Measurements from ENCODE around the gene SULT6B1.

Gene SULT6B1

DNA sequence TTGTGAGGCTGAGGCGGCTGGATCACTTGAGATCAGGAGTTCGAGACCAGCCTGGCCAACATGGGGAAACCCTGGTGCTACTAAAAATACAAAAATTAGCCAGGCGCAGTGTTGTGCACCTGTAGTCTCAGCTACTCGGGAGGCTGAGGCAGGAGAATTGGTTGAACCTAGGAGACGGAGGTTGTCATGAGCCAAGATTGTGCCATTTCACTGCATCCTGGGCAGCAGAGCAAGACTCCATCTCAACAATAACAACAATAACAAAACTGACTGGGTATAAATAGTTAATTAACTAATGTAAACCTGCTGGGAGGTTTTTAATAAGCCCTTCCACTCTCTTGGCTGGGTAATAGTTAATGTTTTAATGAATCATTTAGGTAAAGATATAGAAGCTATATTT lies 7.8 kb downstream of the SULT6B1 start:
- Histone ChIP-seq H3K36me3 (ENCODE audit: control insufficient read depth, insufficient read depth, low read length) (no peaks in the 10 kb centered on the region), H3K4me3 (ENCODE audit: insufficient read depth, low read depth, low read length, poor library complexity, severe bottlenecking) (no peak overlapping the region), H3K4me1 (ENCODE audit: control insufficient read depth, insufficient read depth, low read length, poor library complexity, severe bottlenecking) (no peaks in the 10 kb centered on the region), H3K9me3 (ENCODE audit: control insufficient read depth, low read length) (no peaks in the 10 kb centered on the region), H3K27me3 (replicated peaks; ENCODE audit: control insufficient read depth, insufficient read depth, low read length, poor library complexity, severe bottlenecking) (no peaks in the 10 kb centered on the region), H3K27ac (ENCODE audit: insufficient read depth, low read length, poor library complexity, severe bottlenecking) (no peak overlapping the region)
- no peak for DNase-seq

DNA sequence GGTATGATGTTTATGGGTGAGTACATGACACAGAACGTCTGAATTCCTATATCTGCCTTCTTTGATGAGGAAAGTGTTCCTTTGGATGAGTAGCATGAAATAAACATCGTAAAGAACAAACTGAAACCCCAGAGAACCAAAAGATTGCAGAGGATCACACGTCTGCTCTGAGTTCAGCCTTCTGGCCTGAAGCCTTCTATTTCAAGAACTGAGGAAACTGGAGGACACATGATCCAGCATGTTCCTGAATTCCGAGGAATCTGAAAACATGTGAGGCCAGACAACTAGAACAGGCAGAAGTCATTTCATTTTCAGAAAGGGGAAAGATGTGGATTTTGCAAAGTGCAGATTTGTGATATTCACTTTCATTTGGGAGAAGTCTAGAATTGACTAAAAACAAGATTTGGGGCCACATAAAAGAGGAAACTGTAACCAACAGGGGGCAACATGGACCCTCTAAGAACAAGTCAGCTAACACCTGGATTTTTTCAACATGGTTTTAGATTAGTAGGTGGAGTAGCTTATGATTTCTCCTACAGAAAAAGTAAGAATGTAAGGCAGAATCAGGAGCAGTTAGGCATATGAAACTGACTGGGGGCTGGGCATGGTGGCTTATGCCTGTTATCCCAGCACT lies 8.3 kb downstream of the SULT6B1 start:
- no peak for DNase-seq
- no peaks in the 10 kb centered on the region for H3K36me3 ChIP-seq (ENCODE audit: control insufficient read depth, insufficient read depth, low read length)
- H3K27ac ChIP-seq (ENCODE audit: insufficient read depth, low read length, poor library complexity, severe bottlenecking), result no peak overlapping the region
- no peaks in the 10 kb centered on the region for H3K9me3 ChIP-seq (ENCODE audit: control insufficient read depth, low read length)
- H3K27me3 ChIP-seq (replicated peaks; ENCODE audit: control insufficient read depth, insufficient read depth, low read length, poor library complexity, severe bottlenecking), result no peaks in the 10 kb centered on the region
- H3K4me3 ChIP-seq (ENCODE audit: insufficient read depth, low read depth, low read length, poor library complexity, severe bottlenecking), result no peak overlapping the region
- H3K4me1 ChIP-seq (ENCODE audit: control insufficient read depth, insufficient read depth, low read length, poor library complexity, severe bottlenecking), result no peaks in the 10 kb centered on the region

DNA sequence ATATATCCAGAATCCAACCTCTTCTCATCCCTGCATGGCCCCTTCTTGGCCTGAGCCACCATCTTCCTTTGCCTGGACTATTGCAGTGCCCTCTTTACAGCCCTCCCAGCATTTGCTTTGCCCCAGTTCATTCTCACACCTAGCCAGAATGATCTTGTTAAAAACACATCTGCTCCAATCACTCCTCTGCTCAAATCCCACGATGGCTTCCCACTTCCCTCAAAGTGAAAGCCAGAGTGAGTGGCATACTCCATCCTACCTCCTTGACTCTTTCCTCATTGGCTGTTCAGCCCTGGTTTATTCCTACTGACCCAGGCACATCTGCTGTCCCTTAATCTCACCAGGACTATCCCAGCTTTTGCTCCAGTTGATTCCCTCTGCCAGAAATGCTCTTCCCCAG lies 14.7 kb downstream of the SULT6B1 start:
- Histone ChIP-seq H3K27me3 (replicated peaks; ENCODE audit: control insufficient read depth, insufficient read depth, low read length, poor library complexity, severe bottlenecking) (no peaks in the 10 kb centered on the region), H3K4me1 (ENCODE audit: control insufficient read depth, insufficient read depth, low read length, poor library complexity, severe bottlenecking) (no peaks in the 10 kb centered on the region), H3K36me3 (ENCODE audit: control insufficient read depth, insufficient read depth, low read length) (no peaks in the 10 kb centered on the region), H3K9me3 (ENCODE audit: control insufficient read depth, low read length) (no peaks in the 10 kb centered on the region), H3K27ac (ENCODE audit: insufficient read depth, low read length, poor library complexity, severe bottlenecking) (no peak overlapping the region), H3K4me3 (ENCODE audit: insufficient read depth, low read depth, low read length, poor library complexity, severe bottlenecking) (no peak overlapping the region)
- DNase-seq, result no peak

DNA sequence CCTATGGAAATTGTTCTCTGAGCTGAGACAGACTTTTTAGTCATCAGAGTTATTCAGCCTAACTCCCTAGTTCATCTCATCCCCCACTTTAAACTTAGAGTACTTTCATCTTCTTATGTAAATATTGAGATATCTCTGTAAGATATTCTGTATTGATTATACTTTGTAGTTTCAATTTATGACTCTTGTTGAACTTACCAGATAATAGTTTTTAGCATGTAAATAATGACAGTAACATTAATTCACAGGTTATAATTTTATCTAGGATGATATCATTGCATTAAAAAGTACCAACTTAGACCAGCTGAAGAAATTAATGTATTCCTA lies 16.9 kb downstream of the SULT6B1 start:
- Histone ChIP-seq H3K4me3 (ENCODE audit: insufficient read depth, low read depth, low read length, poor library complexity, severe bottlenecking) (no peak overlapping the region), H3K9me3 (ENCODE audit: control insufficient read depth, low read length) (no peaks in the 10 kb centered on the region), H3K4me1 (ENCODE audit: control insufficient read depth, insufficient read depth, low read length, poor library complexity, severe bottlenecking) (no peaks in the 10 kb centered on the region), H3K27ac (ENCODE audit: insufficient read depth, low read length, poor library complexity, severe bottlenecking) (no peak overlapping the region), H3K27me3 (replicated peaks; ENCODE audit: control insufficient read depth, insufficient read depth, low read length, poor library complexity, severe bottlenecking) (no peaks in the 10 kb centered on the region), H3K36me3 (ENCODE audit: control insufficient read depth, insufficient read depth, low read length) (no peaks in the 10 kb centered on the region)
- no peak for DNase-seq

DNA sequence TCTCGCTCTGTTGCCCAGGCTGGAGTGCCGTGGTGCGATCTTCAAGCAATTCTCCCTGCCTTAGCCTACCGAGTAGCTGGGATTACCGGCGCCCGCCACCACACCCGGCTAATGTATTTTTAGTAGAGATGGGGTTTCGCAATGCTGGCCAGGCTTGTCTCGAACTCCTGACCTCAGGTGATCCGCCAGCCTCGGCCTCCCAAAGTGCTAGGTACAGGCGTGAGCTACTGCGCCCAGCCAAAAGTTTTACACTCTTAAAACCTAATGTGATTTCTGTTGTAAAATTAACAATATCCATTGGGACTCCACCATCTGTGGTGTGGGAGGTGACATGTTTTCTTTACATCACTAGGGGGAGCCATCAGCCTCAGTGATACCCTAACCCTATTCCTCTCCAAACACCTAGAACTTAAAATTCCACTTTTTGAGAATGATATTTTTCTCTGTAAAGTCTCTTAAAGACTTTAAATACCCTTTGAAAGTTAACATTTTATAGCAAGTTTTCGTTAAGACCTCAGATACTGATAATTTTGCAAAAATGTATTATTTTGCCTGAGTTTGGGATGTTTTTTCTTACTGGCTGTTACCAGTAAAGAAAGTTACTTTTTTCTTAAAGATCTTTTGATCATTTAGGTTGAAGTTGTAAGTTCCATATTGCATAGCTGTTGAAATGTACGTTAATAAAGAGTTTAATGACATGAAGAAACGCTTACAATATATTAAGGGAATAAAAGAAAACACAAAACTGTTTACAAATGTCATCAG lies 20.1 kb downstream of the SULT6B1 start:
- Histone ChIP-seq H3K27ac (ENCODE audit: insufficient read depth, low read length, poor library complexity, severe bottlenecking) (no peak overlapping the region), H3K36me3 (ENCODE audit: control insufficient read depth, insufficient read depth, low read length) (no peaks in the 10 kb centered on the region), H3K4me3 (ENCODE audit: insufficient read depth, low read depth, low read length, poor library complexity, severe bottlenecking) (no peak overlapping the region), H3K27me3 (replicated peaks; ENCODE audit: control insufficient read depth, insufficient read depth, low read length, poor library complexity, severe bottlenecking) (no peaks in the 10 kb centered on the region), H3K4me1 (ENCODE audit: control insufficient read depth, insufficient read depth, low read length, poor library complexity, severe bottlenecking) (no peaks in the 10 kb centered on the region), H3K9me3 (ENCODE audit: control insufficient read depth, low read length) (no peaks in the 10 kb centered on the region)
- DNase-seq, result no peak

DNA sequence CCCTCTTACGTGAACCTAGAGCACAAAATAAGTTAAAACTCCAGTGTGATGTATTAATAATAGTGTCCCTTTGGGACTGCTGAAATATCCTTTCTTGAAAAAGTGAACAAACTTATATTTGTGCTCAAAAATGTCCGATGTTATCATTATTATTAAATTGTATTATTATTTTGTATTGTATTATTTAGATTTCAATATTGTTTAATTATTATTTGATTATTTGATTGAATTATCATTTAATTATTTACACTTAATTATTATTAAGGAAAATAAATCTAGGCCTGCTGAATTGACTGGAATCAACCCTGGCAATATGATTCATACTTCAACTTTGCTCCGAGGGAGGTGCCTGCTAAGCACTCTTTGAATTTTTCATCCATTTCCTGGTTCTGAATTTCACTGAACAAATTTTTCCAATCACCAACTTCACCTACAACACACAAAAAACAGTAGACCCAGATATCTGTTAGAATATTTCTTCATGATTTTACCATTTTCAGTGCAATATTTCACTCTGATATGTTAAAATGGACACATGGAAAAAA lies 20.8 kb downstream of the SULT6B1 start:
- no peaks in the 10 kb centered on the region for H3K27me3 ChIP-seq (replicated peaks; ENCODE audit: control insufficient read depth, insufficient read depth, low read length, poor library complexity, severe bottlenecking)
- H3K4me3 ChIP-seq (ENCODE audit: insufficient read depth, low read depth, low read length, poor library complexity, severe bottlenecking), result no peak overlapping the region
- no peaks in the 10 kb centered on the region for H3K36me3 ChIP-seq (ENCODE audit: control insufficient read depth, insufficient read depth, low read length)
- no peak for DNase-seq
- H3K27ac ChIP-seq (ENCODE audit: insufficient read depth, low read length, poor library complexity, severe bottlenecking), result no peak overlapping the region
- no peaks in the 10 kb centered on the region for H3K4me1 ChIP-seq (ENCODE audit: control insufficient read depth, insufficient read depth, low read length, poor library complexity, severe bottlenecking)
- H3K9me3 ChIP-seq (ENCODE audit: control insufficient read depth, low read length), result no peaks in the 10 kb centered on the region

DNA sequence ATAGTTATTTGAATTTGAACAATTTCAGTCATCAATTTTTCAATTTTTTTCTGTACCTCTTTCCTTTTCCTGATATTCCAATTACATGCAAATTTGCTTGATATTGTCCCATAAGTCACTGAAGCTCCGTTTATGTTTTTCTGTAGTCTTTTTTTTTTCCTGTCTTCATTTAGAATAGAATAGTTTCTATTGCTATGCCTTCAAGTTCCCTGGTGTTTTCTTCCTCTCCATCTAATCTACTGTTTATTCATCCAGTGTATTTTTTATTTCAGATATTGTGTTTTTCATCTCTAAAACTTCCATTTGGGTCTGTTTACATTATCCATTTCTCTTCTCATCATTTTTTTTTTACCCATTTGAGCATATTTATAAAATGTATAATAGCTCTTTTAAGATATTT lies 23.7 kb downstream of the SULT6B1 start:
- H3K4me3 ChIP-seq (ENCODE audit: insufficient read depth, low read depth, low read length, poor library complexity, severe bottlenecking), result no peak overlapping the region
- H3K9me3 ChIP-seq (ENCODE audit: control insufficient read depth, low read length), result no peaks in the 10 kb centered on the region
- H3K36me3 ChIP-seq (ENCODE audit: control insufficient read depth, insufficient read depth, low read length), result no peaks in the 10 kb centered on the region
- no peaks in the 10 kb centered on the region for H3K27me3 ChIP-seq (replicated peaks; ENCODE audit: control insufficient read depth, insufficient read depth, low read length, poor library complexity, severe bottlenecking)
- H3K27ac ChIP-seq (ENCODE audit: insufficient read depth, low read length, poor library complexity, severe bottlenecking), result no peak overlapping the region
- H3K4me1 ChIP-seq (ENCODE audit: control insufficient read depth, insufficient read depth, low read length, poor library complexity, severe bottlenecking), result no peaks in the 10 kb centered on the region
- no peak for DNase-seq

DNA sequence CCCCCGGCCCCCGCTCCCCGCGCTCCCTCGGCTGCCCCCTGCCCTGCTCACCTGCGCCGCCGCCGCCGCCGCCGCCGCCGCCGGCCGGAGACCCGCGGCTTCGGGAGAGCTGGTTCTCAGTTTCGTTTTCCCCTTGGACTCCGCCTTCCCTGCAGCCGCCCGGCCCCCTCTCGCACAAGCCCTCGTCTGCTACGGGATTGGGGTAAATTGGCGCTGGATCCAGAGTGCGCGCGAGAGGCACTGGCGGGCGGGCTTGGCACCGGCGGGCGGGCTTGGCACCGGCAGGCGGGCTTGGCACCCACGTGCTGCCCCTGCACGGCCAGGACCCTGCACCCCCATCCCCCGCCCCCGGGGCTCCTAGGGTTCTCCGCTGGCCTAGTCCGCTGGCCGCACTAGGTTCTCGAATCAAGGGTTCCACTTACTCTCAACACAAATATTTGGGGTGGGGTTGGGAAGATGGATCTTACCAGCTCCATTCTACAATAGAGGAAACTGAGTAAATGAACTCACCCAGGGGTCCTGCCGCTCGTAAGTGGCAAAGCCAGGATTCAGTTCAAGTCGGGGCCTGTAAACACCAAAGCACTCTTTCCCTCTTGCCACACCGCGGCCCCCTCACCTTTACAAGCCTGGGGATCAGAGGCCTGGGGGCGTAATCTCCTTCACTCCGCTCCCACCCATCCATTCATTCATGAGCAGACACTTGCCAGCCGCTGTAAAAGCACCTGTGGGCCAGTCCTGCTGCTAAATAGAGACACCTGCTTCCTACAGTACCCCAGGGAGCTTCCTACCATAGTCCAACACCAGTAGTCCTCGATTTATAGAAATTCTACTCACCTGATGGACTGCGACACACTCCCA lies 31.4 kb downstream of the SULT6B1 start, which contains the start of gene EIF2AK2:
Gene EIF2AK2 (minus strand): TSS at position 124 of the 858 bp plus-strand sequence. CDS start 9,174 bp downstream, outside the sequence.
- H3K4me1 ChIP-seq (ENCODE audit: control insufficient read depth, insufficient read depth, low read length, poor library complexity, severe bottlenecking), result peaks cover 17% of the 10 kb centered on the region
- H3K36me3 ChIP-seq (ENCODE audit: control insufficient read depth, insufficient read depth, low read length), result no peaks in the 10 kb centered on the region
- peak; percentile 71 to 81 (median 80) for DNase-seq
- no peaks in the 10 kb centered on the region for H3K27me3 ChIP-seq (replicated peaks; ENCODE audit: control insufficient read depth, insufficient read depth, low read length, poor library complexity, severe bottlenecking)
- peak within 1 kb of the TSS; percentile 70 for H3K27ac ChIP-seq (ENCODE audit: insufficient read depth, low read length, poor library complexity, severe bottlenecking)
- H3K4me3 ChIP-seq (ENCODE audit: insufficient read depth, low read depth, low read length, poor library complexity, severe bottlenecking), result peak within 1 kb of the TSS; percentile 83
- H3K9me3 ChIP-seq (ENCODE audit: control insufficient read depth, low read length), result no peaks in the 10 kb centered on the region

DNA sequence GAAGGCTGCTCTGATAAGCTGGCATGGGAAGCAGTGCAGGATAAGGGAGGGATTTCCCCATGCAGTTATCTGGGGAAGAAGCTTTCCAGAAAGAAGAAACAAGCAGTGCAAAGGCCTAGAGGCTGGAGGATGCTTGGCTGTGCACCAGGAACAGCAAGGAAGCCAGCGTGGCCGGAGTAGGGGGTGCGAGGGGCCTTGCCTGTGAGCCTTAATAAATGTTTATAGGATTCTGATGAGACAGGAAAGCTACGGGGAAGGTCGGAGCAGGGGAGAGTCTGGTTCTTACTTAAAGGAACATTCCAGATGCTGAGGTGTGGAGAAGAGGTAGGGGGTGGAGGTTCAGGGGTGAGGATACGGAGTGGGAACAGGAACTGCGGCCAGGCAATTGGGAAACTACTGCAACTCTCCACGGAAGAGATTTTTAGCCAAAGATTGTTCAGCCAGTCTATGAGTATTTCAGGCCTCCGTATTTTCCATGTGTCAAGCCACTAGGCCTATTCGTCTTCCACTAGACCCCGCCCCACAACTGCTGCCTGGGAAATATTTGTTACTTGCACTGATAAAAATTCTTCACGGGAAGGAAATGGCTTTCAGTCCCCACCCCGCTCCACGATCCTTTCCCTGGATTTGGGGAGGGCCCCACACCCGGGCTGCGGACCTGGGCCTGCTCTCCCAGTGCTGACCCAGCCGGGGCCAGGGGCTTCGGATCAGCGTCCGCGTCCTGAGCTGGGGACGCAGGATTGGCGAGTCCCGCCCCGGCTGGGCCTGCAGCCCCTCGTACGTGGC lies 32.2 kb downstream of the SULT6B1 start:
- no peak for DNase-seq
- peak overlapping the region; percentile 70 for H3K27ac ChIP-seq (ENCODE audit: insufficient read depth, low read length, poor library complexity, severe bottlenecking)
- peak overlapping the region; percentile 83 for H3K4me3 ChIP-seq (ENCODE audit: insufficient read depth, low read depth, low read length, poor library complexity, severe bottlenecking)
- H3K9me3 ChIP-seq (ENCODE audit: control insufficient read depth, low read length), result no peaks in the 10 kb centered on the region
- H3K36me3 ChIP-seq (ENCODE audit: control insufficient read depth, insufficient read depth, low read length), result no peaks in the 10 kb centered on the region
- no peaks in the 10 kb centered on the region for H3K27me3 ChIP-seq (replicated peaks; ENCODE audit: control insufficient read depth, insufficient read depth, low read length, poor library complexity, severe bottlenecking)
- H3K4me1 ChIP-seq (ENCODE audit: control insufficient read depth, insufficient read depth, low read length, poor library complexity, severe bottlenecking), result peaks cover 17% of the 10 kb centered on the region

All from effector memory CD4-positive, alpha-beta T cell (primary cell).